Measurements from ENCODE around the gene PIGQ.

GRCh38 chr16:566475-567372, 3.0 kb upstream of the PIGQ start, which contains the start of gene NHLRC4:
- TF ChIP-seq GATA3 (IDR thresholded peaks at IDR 0.05; ENCODE audit: low read depth, low read length) (no peak), GATA2 (IDR thresholded peaks at IDR 0.05; ENCODE audit: low read depth, low read length) (no peak)

All from SH-SY5Y (cell line).